HepG2 (cell line): ENCODE results near the gene ORM1. TPM values are rescaled to one million over a fixed set of nuclear protein-coding genes. Genes with fewer than 3 reads are reported as not detected.
A peak's percentile ranks its signal among the peaks of the same experiment; 100 is the strongest.

Source experiments
- ATAC-seq: fragments of 200-7000 bp; cut with Tn5 transposase; 3 replicates; pipeline ENCODE4 v1.9.1; 2020; ENCODE audit warnings: mild to moderate bottlenecking, moderate library complexity
- BruUV-seq: library from RNA; stranded (reverse); fragments of 400-500 nt; replicated peaks from 2 replicates; lab custom pipeline; 2021; lab: Mats Ljungman, UMichigan
- CTCF ChIA-PET: fragments of 300-600 bp; formaldehyde crosslinking; extraction: SDS; loops from one replicate; lab custom pipeline; 2021; ENCODE audit warnings: low total read pairs, inconsistent platforms, low intra/inter-chr PET ratio; lab: Yijun Ruan, JAX
- POLR2A ChIA-PET: fragments of 350-600 bp; sonication (Branson Sonifier 250); formaldehyde crosslinking; loops from one replicate; lab custom pipeline; 2020; ENCODE audit warnings: antibody characterized with exemption, inconsistent platforms; lab: Yijun Ruan, JAX
- DNase-seq: peaks from one replicate; pipeline ENCODE4 v3.0.0-alpha.2; 2015; ENCODE audit warnings: low spot score
- FAIRE-seq: peaks from 3 replicates; lab custom pipeline; 2011; peaks lifted over from hg19 to GRCh38; lab: Jason Lieb, UNC
- H2AFZ ChIP-seq: one replicate; pipeline ENCODE4 v1.6.1; 2011; ENCODE audit warnings: low read length, inconsistent platforms
- H3K27ac ChIP-seq: fragments of 300-600 bp; 3 replicates; pipeline ENCODE4 v1.8.0; 2011; ENCODE audit warnings: mixed run types, mild to moderate bottlenecking, mixed read lengths, low read length, inconsistent platforms; ENCODE audit not compliant: insufficient read depth; ENCODE audit errors: extremely low read length
- H3K27me3 ChIP-seq, 2 experiments: fragments of 200-600 bp in 1 of 2; 2 replicates in 1 of 2; 3 replicates in 1 of 2; pipeline versions ENCODE4 v1.6.0 to v1.8.0; 2011; ENCODE audit warnings: low read length in 2 of 2, mild to moderate bottlenecking in 2 of 2, moderate library complexity in 2 of 2, inconsistent platforms in 1 of 2; ENCODE audit not compliant: insufficient read depth in 2 of 2, control insufficient read depth in 1 of 2
- H3K36me3 ChIP-seq, 2 experiments: fragments of 200-600 bp in 1 of 2; replicated peaks in 1 of 2; 2 replicates in 1 of 2; 3 replicates in 1 of 2; pipeline versions ENCODE4 v1.5.1 to v1.8.0; 2011; ENCODE audit warnings: low read length in 2 of 2, inconsistent platforms in 1 of 2; ENCODE audit not compliant: insufficient read depth in 2 of 2, control insufficient read depth in 1 of 2
- H3K4me1 ChIP-seq: 2 replicates; pipeline ENCODE4 v1.5.1; 2012; ENCODE audit warnings: low read length, inconsistent platforms; ENCODE audit not compliant: insufficient read depth
- H3K4me2 ChIP-seq: 2 replicates; pipeline ENCODE4 v1.6.0; 2011; ENCODE audit warnings: low read depth, low read length, inconsistent platforms
- H3K4me3 ChIP-seq, 3 experiments: fragments of 200-600 bp in 1 of 3; sonication (generic), shearing (Covaris generic) in 1 of 3; replicated peaks in 1 of 3; 2 replicates each; pipeline ENCODE4 v1.5.1; 2011 to 2016; ENCODE audit warnings: low read length in 3 of 3, inconsistent platforms in 2 of 3, low read depth in 2 of 3, mild to moderate bottlenecking in 2 of 3, control low read depth in 1 of 3, mixed read lengths in 1 of 3; ENCODE audit not compliant: insufficient read depth in 1 of 3
- H3K79me2 ChIP-seq: one replicate; pipeline ENCODE4 v1.6.1; 2011; ENCODE audit warnings: low read length, inconsistent platforms; ENCODE audit not compliant: insufficient read depth
- H3K9ac ChIP-seq: 2 replicates; pipeline ENCODE4 v1.6.0; 2011; ENCODE audit warnings: mild to moderate bottlenecking, low read depth, low read length, inconsistent platforms; ENCODE audit not compliant: insufficient read depth
- H3K9me3 ChIP-seq: 2 replicates; pipeline ENCODE4 v1.5.1; 2012; ENCODE audit warnings: mild to moderate bottlenecking, low read length
- H4K20me1 ChIP-seq: 2 replicates; pipeline ENCODE4 v1.6.0; 2011; ENCODE audit warnings: inconsistent platforms, mild to moderate bottlenecking, low read length, moderate library complexity; ENCODE audit not compliant: insufficient read depth
- HNRNPLL ChIP-seq: fragments of 200-400 bp; formaldehyde crosslinking; IDR thresholded peaks from 2 replicates; pipeline ENCODE4 v1.6.1; 2017; ENCODE audit warnings: mild to moderate bottlenecking, low read depth, low read length; ENCODE audit not compliant: poor library complexity, severe bottlenecking
- MTA1 ChIP-seq: sonication (generic); formaldehyde crosslinking; IDR thresholded peaks from 2 replicates; pipeline ENCODE4 v1.4.0; 2020; ENCODE audit warnings: missing genetic modification reagents, mild to moderate bottlenecking, borderline replicate concordance
- MYC ChIP-seq: sonication (generic); formaldehyde crosslinking; IDR thresholded peaks from 2 replicates; pipeline ENCODE4 v1.9.0; 2021; ENCODE audit warnings: missing genetic modification reagents, borderline replicate concordance
- MYNN ChIP-seq: sonication (generic); formaldehyde crosslinking; IDR thresholded peaks from 2 replicates; pipeline ENCODE4 v1.4.0; 2020; ENCODE audit warnings: mild to moderate bottlenecking, low read depth, missing genetic modification reagents
- PAF1 ChIP-seq: IDR thresholded peaks from 2 replicates; pipeline ENCODE4 v1.6.1; 2016; ENCODE audit warnings: missing genetic modification reagents, missing compliant biosample characterization
- RARA ChIP-seq: IDR thresholded peaks from 2 replicates; pipeline ENCODE4 v1.6.1; 2016; ENCODE audit warnings: missing genetic modification reagents, missing compliant biosample characterization
- RELA ChIP-seq: sonication (generic); formaldehyde crosslinking; IDR thresholded peaks from 2 replicates; pipeline ENCODE4 v1.4.0; 2020; ENCODE audit warnings: missing genetic modification reagents
- RXRB ChIP-seq: IDR thresholded peaks from 2 replicates; pipeline ENCODE4 v1.6.1; 2016; ENCODE audit warnings: borderline replicate concordance, missing genetic modification reagents, missing compliant biosample characterization
- SIX1 ChIP-seq: sonication (generic); formaldehyde crosslinking; IDR thresholded peaks from 2 replicates; pipeline ENCODE4 v1.4.0; 2020; ENCODE audit warnings: missing genetic modification reagents, borderline replicate concordance
- ZBTB39 ChIP-seq: sonication (generic); formaldehyde crosslinking; IDR thresholded peaks from 2 replicates; pipeline ENCODE4 v1.5.0; 2020; ENCODE audit warnings: missing genetic modification reagents
- ZSCAN12 ChIP-seq: sonication (generic); formaldehyde crosslinking; IDR thresholded peaks from 2 replicates; pipeline ENCODE4 v1.9.0; 2021; ENCODE audit warnings: mild to moderate bottlenecking, missing genetic modification reagents
- WGBS: methylation state at CpG from one replicate; pipeline ENCODE4 v1.1.6; 2017; ENCODE audit warnings: low lambda C conversion rate; 5-methylcytosine and 5-hydroxymethylcytosine counted together
- in situ Hi-C: cut with HindIII; loops from 2 replicates; pipeline ENCODE4 v1.10.0; 2017; ENCODE audit warnings: low pct_unique_long_range_greater_than_20kb; ENCODE audit not compliant: extremely low pct_ligation_motif_present
- intact Hi-C: fragments of 100-400 bp; cut with micrococcal nuclease; formaldehyde crosslinking; loops from one replicate; pipeline ENCODE4 v1.10.0; 2022; ENCODE audit not compliant: unreplicated experiment
- polyA plus RNA-seq, 8 experiments: library from polyadenylated mRNA; depleted of rRNA in 3 of 8; stranded (reverse) in 7 of 8; unstranded in 1 of 8; fragments of >200 nt; fragmentation: Illumina TruSeq in 4 of 8; extraction: Trizol in 4 of 8; gene quantifications; 2 replicates each; pipeline versions ENCODE4 v1.2.1 to v1.2.3, GENCODE V29; 2011 to 2016; ENCODE audit warnings: low read depth in 4 of 8, missing spikeins in 1 of 8, mixed read lengths in 1 of 8; ENCODE audit not compliant: insufficient read depth in 1 of 8
- total RNA-seq, 5 experiments: library from RNA; depleted of rRNA; stranded (reverse); fragments of >200 nt; fragmentation: Illumina TruSeq; extraction: Trizol; gene quantifications; 2 replicates each; pipeline ENCODE4 v1.2.3, GENCODE V29; 2016; ENCODE audit warnings: low read depth in 1 of 5

ORM1 gene
- total and polyA plus RNA-seq, 2 of the 13 experiments (the other 11 are each of a cell fraction or from before 2014, with no cell fraction given) = 699 to 1,180 TPM

DNA sequence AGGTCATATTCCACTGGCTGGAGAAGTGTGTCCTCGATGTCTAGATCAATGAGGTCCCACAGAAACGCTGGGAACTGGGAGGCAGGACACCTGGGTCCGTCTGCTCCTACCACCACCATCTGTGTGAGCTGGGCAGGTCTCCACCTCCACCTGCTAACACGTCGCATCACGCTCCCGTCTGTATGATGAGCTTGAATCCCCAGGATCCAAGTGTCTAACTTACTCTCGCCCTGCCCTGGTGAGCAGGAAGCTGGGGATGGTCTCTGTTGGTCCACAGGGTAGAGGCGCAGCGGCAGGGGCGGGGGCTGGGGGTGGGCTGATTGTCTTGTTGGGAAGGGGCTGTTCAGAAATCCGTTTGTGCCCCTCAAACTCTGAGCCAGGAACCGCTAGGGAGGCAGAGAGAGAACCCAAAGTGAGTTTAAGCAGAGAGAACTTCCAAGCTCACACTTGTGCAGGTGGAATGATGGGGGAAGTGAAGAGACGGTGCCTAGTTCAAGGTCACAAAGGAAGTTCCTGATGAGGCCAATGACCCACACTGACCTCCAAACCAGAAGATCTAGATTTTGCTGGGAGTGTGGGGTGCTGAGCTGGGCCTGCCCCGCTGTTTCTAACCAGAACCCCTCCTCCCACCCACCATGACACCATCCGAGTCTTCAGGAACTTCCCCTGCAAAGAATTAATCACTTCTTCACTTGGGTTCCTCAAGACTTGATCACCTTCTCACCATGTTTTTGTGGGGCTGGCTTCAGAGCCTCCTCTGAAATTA, 27.9 kb downstream of the ORM1 start:
- no peaks in the 10 kb centered on the region for H4K20me1 ChIP-seq
- H3K9ac ChIP-seq = no peak overlapping the region
- no peaks in the 10 kb centered on the region for H3K79me2 ChIP-seq
- DNase-seq (no peak), ATAC-seq (no peak), FAIRE-seq (no peak)
- H3K4me3 ChIP-seq = no peak overlapping the region
- H2AFZ ChIP-seq = no peak overlapping the region
- TF ChIP-seq MTA1 (CRISPR knock-in tag) (no peak), MYC (CRISPR knock-in tag) (no peak), SIX1 (CRISPR knock-in tag) (no peak), HNRNPLL (no peak), PAF1 (CRISPR knock-in tag) (no peak), ZBTB39 (CRISPR knock-in tag) (no peak), RXRB (CRISPR knock-in tag) (0 out of 2 replicates have a peak, but pooled peaks have one; percentile 27), MYNN (no peak), RELA (CRISPR knock-in tag) (no peak), RARA (CRISPR knock-in tag) (peak; percentile 60; the same call in 1 of the 2 replicates), ZSCAN12 (no peak)
- H3K9me3 ChIP-seq = no peaks in the 10 kb centered on the region
- H3K4me2 ChIP-seq = no peak overlapping the region
- WGBS = 91% methylated on average over 16 of the region's 16 CpGs
- POLR2A ChIA-PET = no interaction called here
- H3K4me1 ChIP-seq = peaks cover 15% of the 10 kb centered on the region
- CTCF ChIA-PET = no interaction called here
- H3K27ac ChIP-seq = no peak overlapping the region
- no TSS peak for BruUV-seq
- intact Hi-C loops = no loop called here
- peaks cover 8 to 23% of the 10 kb centered on the region in 2 experiments; a peak in 4 of 5 replicates for H3K36me3 ChIP-seq
- in situ Hi-C loops = no loop called here
- H3K27me3 ChIP-seq = no peaks in the 10 kb centered on the region
